Prostate gland (tissue), 2 donors: Measurements from ENCODE around the gene ZNF358. TPM values are rescaled to one million over a fixed set of nuclear protein-coding genes. Genes with fewer than 3 reads are reported as not detected.

Experiments
- DNase-seq: peaks from one replicate; pipeline ENCODE4 v3.0.0-alpha.2; 2019; ENCODE audit warnings: low spot score
- H3K27ac ChIP-seq, 2 donors: fragments of 200-600 bp; sonication (generic); 2 replicates each; pipeline ENCODE4 v1.5.1; 2017 to 2019
- H3K27me3 ChIP-seq: fragments of 200-600 bp; sonication (generic); replicated peaks from 2 replicates; pipeline ENCODE4 v1.5.1; 2019; ENCODE audit not compliant: insufficient read depth
- H3K36me3 ChIP-seq, 2 donors: fragments of 200-600 bp; sonication (generic); 1 replicate in 1 of 2; 2 replicates in 1 of 2; pipeline versions ENCODE4 v1.5.1 to v1.8.1; 2017 to 2019
- H3K4me1 ChIP-seq: fragments of 200-600 bp; sonication (generic); replicated peaks from 2 replicates; pipeline ENCODE4 v1.5.1; 2019
- H3K4me3 ChIP-seq, 2 donors: fragments of 200-600 bp; sonication (generic); 2 replicates each; pipeline ENCODE4 v1.5.1; 2017 to 2019
- H3K9me3 ChIP-seq: fragments of 200-600 bp; sonication (generic); 2 replicates; pipeline ENCODE4 v1.5.1; 2017
- POLR2A ChIP-seq: fragments of 450-650 bp; IDR thresholded peaks from one replicate; pipeline ENCODE4 v1.6.1; 2016; ENCODE audit warnings: antibody characterized with exemption, mild to moderate bottlenecking
- POLR2AphosphoS5 ChIP-seq: sonication (generic); formaldehyde crosslinking; IDR thresholded peaks from one replicate; pipeline ENCODE4 v1.6.1; 2017; ENCODE audit warnings: antibody characterized with exemption
- WGBS: methylation state at CpG from one replicate; pipeline ENCODE4 v1.1.5; 2018; 5-methylcytosine and 5-hydroxymethylcytosine counted together
- intact Hi-C: fragments of 100-400 bp; cut with DNase I; formaldehyde crosslinking; loops from one replicate; pipeline ENCODE4 v1.14.2; 2022
- total RNA-seq, 2 donors: library from RNA; depleted of rRNA; stranded (reverse); fragments of >200 nt; gene quantifications; one replicate each; pipeline ENCODE4 v1.1.0, GENCODE V29; 2016
- TF ChIP-seq, protein P1 (sequence below), 4 experiments: fragments of 200-600 bp in 2 of 4; fragments of 450-650 bp in 2 of 4; sonication (generic) in 2 of 4; IDR thresholded peaks; 1 replicate in 3 of 4; 2 replicates in 1 of 4; pipeline ENCODE4 v1.5.1; 2016 to 2019; ENCODE audit warnings: antibody characterized with exemption in 4 of 4, mild to moderate bottlenecking in 2 of 4, moderate library complexity in 2 of 4

Gene ZNF358
- total RNA-seq, 2 donors from 2014 or later = 104 to 116 TPM

DNA sequence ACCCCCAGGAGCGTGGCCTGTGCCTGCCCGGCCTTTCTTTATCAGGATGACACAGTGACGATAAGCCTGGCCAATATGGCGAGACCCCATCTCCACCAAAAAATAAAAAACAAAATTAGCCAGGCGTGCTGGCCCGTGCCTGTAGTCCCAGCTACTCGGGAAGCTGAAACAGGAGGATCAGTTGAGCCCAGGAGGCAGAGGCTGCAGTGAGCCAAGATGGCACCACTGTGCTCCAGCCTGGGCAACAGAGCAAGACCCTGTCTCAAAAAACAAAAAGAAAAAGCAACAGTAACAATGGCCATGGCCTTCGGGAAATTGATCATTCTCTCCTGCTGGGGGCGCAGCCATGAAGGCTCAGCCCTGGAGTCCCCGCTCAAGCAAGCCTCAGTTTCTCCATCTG is 38.1 kb upstream of the ZNF358 start:
- no peak overlapping the region for H3K4me3 ChIP-seq
- no peak for DNase-seq
- 96% methylated on average over 10 of the region's 10 CpGs for WGBS
- no peaks in the 10 kb centered on the region for H3K36me3 ChIP-seq
- no peaks in the 10 kb centered on the region for H3K9me3 ChIP-seq
- H3K27ac ChIP-seq = no peak overlapping the region
- no peaks in the 10 kb centered on the region for H3K27me3 ChIP-seq
- TF ChIP-seq POLR2AphosphoS5 (no peak), POLR2A (no peak)
- TF ChIP-seq, protein P1, sequence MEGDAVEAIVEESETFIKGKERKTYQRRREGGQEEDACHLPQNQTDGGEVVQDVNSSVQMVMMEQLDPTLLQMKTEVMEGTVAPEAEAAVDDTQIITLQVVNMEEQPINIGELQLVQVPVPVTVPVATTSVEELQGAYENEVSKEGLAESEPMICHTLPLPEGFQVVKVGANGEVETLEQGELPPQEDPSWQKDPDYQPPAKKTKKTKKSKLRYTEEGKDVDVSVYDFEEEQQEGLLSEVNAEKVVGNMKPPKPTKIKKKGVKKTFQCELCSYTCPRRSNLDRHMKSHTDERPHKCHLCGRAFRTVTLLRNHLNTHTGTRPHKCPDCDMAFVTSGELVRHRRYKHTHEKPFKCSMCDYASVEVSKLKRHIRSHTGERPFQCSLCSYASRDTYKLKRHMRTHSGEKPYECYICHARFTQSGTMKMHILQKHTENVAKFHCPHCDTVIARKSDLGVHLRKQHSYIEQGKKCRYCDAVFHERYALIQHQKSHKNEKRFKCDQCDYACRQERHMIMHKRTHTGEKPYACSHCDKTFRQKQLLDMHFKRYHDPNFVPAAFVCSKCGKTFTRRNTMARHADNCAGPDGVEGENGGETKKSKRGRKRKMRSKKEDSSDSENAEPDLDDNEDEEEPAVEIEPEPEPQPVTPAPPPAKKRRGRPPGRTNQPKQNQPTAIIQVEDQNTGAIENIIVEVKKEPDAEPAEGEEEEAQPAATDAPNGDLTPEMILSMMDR (IDR thresholded peaks at IDR 0.05) = no peak
- H3K4me1 ChIP-seq = no peaks in the 10 kb centered on the region
- intact Hi-C loops = no loop called here

DNA sequence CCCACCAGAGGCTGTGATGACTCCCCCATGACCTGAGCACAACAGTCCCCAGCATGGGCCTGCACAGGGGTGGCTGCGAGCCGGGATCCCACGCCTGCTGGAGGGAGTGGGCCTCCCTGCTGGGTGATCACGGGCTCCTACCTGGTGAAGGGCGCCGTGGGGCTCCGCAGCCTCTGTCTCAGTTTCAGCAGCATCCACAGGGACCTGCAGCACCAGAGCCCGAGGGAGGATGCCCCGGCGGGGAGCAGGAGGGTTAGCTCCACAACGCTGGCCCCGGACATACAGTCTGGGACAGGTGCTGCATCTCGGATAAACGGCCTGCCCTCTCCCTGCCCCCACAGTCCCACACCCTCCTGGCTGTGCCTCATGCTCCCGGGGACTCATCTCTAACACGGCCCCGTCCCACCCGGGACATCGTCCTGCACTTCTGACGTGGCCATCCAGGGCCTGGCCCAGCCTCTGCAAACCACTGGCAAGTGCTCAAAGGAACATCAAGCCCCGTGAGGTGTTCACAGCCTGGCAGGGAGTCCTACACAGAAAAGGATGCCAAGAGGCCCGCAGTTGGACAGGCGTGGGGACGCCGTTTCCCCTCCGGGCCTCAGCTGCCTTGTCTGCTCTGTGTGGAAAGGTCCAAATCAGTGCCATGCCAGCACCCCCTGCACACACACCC is 37.6 kb upstream of the ZNF358 start:
- Histone ChIP-seq H3K27ac (no peak overlapping the region), H3K27me3 (no peaks in the 10 kb centered on the region), H3K9me3 (no peaks in the 10 kb centered on the region), H3K36me3 (no peaks in the 10 kb centered on the region), H3K4me1 (no peaks in the 10 kb centered on the region), H3K4me3 (no peak overlapping the region)
- intact Hi-C loops = no loop called here
- 55% methylated on average over 16 of the region's 26 CpGs for WGBS
- DNase-seq = no peak
- TF ChIP-seq, protein P1 (IDR thresholded peaks at IDR 0.05) = no peak
- TF ChIP-seq POLR2A (no peak), POLR2AphosphoS5 (no peak)

DNA sequence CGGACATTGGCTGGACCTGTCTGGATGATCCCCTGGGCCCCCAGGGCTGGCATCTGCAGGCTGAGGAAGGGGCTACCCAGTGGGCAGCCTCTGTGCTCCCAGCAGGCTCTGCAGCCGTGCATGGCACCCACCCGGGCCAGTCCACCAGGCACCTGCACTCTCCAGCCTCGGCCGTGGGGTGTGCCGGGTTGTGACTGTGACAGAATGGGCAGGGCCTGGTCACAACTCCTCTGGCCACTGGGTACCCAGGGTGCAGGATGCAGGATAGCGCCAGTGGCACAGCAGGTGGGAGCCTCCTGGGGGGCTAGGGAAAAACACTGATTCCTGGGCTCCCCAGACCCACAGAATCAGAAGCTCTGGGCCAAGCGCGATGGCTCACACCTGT is 37.1 kb upstream of the ZNF358 start:
- no peak for TF ChIP-seq POLR2AphosphoS5
- no peak for TF ChIP-seq POLR2A
- TF ChIP-seq, protein P1 (IDR thresholded peaks at IDR 0.05) = no peak
- Histone ChIP-seq H3K4me1 (no peaks in the 10 kb centered on the region), H3K36me3 (no peaks in the 10 kb centered on the region), H3K27ac (no peak overlapping the region), H3K9me3 (no peaks in the 10 kb centered on the region), H3K27me3 (no peaks in the 10 kb centered on the region), H3K4me3 (no peak overlapping the region)
- no peak for DNase-seq
- intact Hi-C loops = no loop called here
- WGBS = 82% methylated on average over 4 of the region's 9 CpGs

- no peak for DNase-seq
- no peaks in the 10 kb centered on the region for H3K4me1 ChIP-seq
- TF ChIP-seq POLR2AphosphoS5 (no peak), POLR2A (no peak)
- TF ChIP-seq, protein P1 (IDR thresholded peaks at IDR 0.05) = no peak
- H3K27ac ChIP-seq = no peak overlapping the region
- H3K36me3 ChIP-seq = no peaks in the 10 kb centered on the region
- no peak overlapping the region for H3K4me3 ChIP-seq
- intact Hi-C loops = no loop called here
- no peaks in the 10 kb centered on the region for H3K9me3 ChIP-seq
- H3K27me3 ChIP-seq = no peaks in the 10 kb centered on the region
- WGBS = 71% methylated on average over 11 of the region's 11 CpGs
These were observed 35.5 kb upstream of the ZNF358 start for GRCh38 chr19:7480222-7480969.

DNA sequence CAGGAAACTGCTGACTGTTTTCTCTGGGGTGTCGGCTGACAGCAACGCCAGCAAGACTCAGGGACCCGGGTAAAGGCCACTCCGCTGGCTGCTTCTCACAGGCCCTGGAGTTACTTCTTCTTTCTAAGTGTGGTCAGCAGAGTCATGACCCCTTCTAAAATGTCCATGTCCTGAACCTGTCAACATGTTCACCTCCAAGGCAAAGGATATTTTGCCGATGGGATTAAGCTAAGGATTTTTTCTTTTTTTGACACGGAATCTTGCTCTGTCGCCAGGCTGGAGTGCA is 35.0 kb upstream of the ZNF358 start:
- H3K27ac ChIP-seq = no peak overlapping the region
- no peaks in the 10 kb centered on the region for H3K27me3 ChIP-seq
- H3K36me3 ChIP-seq = no peaks in the 10 kb centered on the region
- no peak for TF ChIP-seq POLR2A
- no peak for TF ChIP-seq POLR2AphosphoS5
- TF ChIP-seq, protein P1 (IDR thresholded peaks at IDR 0.05) = no peak
- 76% methylated on average over 7 of the region's 7 CpGs for WGBS
- H3K9me3 ChIP-seq = no peaks in the 10 kb centered on the region
- H3K4me1 ChIP-seq = no peaks in the 10 kb centered on the region
- no peak overlapping the region for H3K4me3 ChIP-seq
- no peak for DNase-seq
- intact Hi-C loops = no loop called here
